Right lobe of liver (tissue), 6 donors: ENCODE results near the gene RBM48. TPM values are rescaled to one million over a fixed set of nuclear protein-coding genes. Genes with fewer than 3 reads are reported as not detected.

Experiments used
- ATAC-seq, 4 donors: fragments of 200-7000 bp; cut with Tn5 transposase; one replicate each; pipeline ENCODE4 v1.9.1; 2020; ENCODE audit warnings: mild to moderate bottlenecking in 4 of 4, moderate library complexity in 4 of 4
- DNase-seq, 3 donors: peaks; one replicate each; pipeline ENCODE4 v3.0.0-alpha.2; 2020
- H3K27ac ChIP-seq, 3 donors: fragments of 200-600 bp; one replicate each; pipeline ENCODE4 v1.8.0; 2022
- H3K27me3 ChIP-seq, 2 donors: fragments of 200-600 bp; one replicate each; pipeline ENCODE4 v1.8.0; 2022
- H3K36me3 ChIP-seq, 4 donors: fragments of 200-600 bp; sonication (generic) in 1 of 4; one replicate each; pipeline versions ENCODE4 v1.5.1 to v1.8.0; 2017 to 2022; ENCODE audit warnings: control low read depth in 1 of 4
- H3K4me1 ChIP-seq, 4 donors: fragments of 200-600 bp; sonication (generic) in 1 of 4; one replicate each; pipeline versions ENCODE4 v1.5.1 to v1.8.0; 2017 to 2022; ENCODE audit warnings: control low read depth in 1 of 4
- H3K4me3 ChIP-seq, 3 donors: fragments of 200-600 bp; one replicate each; pipeline ENCODE4 v1.8.0; 2022
- H3K9me3 ChIP-seq, 4 donors: fragments of 200-600 bp; sonication (generic) in 1 of 4; one replicate each; pipeline versions ENCODE4 v1.5.1 to v1.8.0; 2017 to 2022; ENCODE audit warnings: control low read depth in 1 of 4
- POLR2A ChIP-seq: fragments of 450-650 bp; IDR thresholded peaks from one replicate; pipeline ENCODE4 v1.6.1; 2017; ENCODE audit warnings: antibody characterized with exemption, mild to moderate bottlenecking
- WGBS: methylation state at CpG from one replicate; pipeline ENCODE4 v1.1.6; 2018; ENCODE audit warnings: low coverage, low lambda C conversion rate; ENCODE audit not compliant: insufficient coverage; ENCODE audit errors: missing lambda C conversion rate; 5-methylcytosine and 5-hydroxymethylcytosine counted together
- intact Hi-C, 2 donors: fragments of 100-400 bp; cut with DNase I; formaldehyde crosslinking; loops; one replicate each; pipeline versions ENCODE4 v1.11.2 to v1.14.1; 2022
- total RNA-seq, 6 experiments: library from RNA; depleted of rRNA in 2 of 6; stranded (reverse); fragments of >200 nt in 2 of 6; fragmentation: NEBNext Ultra II Directional in 3 of 6; extraction: Animal tissue kit (Norgen Biotek cat#: 25700) in 3 of 6; gene quantifications; one replicate each; pipeline versions ENCODE4 v1.1.0 to v1.2.4, GENCODE V29; 2016 to 2023
- TF ChIP-seq, protein P1 (sequence below), 4 donors: fragments of 200-600 bp in 3 of 4; fragments of 450-650 bp in 1 of 4; IDR thresholded peaks; one replicate each; pipeline versions ENCODE4 v1.5.1 to v1.8.0; 2016 to 2022; ENCODE audit warnings: antibody characterized with exemption in 4 of 4, mild to moderate bottlenecking in 2 of 4
- donor health status: DM: no; HTN: yes; CAD: no.
- donor health status: DM: no; HTN: no; CAD: no.
- donor health status: DM: no; HTN: no; CAD: no.
- donor health status: DM: no; HTN: yes; CAD: no.
- donor health status: DM: no; HTN: yes; CAD: no.

RBM48 gene
- total RNA-seq, 6 experiments from 2014 or later = 4.2 to 6.9 (median 4.7) TPM

DNA sequence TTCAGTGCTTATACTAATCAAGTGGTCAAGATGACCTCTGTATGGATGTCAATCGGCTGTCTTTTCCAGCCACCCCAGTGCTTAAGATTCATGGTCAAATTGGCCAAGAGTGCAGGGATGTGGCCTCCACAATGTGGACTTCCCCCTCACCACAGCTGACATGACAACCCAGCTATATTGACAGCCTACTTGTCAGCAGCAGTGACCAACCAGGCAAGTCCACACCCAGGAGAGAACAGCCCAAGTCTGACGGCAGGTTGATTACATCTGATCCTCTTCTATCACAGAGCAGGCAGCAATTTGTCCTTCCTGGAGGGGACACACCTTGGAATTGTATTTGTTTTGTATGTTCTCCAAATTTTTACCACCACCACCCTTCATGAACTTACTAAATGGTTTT, 42.6 kb upstream of the RBM48 start:
- Histone ChIP-seq H3K36me3 (peaks cover 0 to 25% (median 4%) of the 10 kb centered on the region in 4 donors), H3K27ac (no peak overlapping the region), H3K4me1 (no peaks in the 10 kb centered on the region), H3K4me3 (no peak overlapping the region), H3K9me3 (no peaks in the 10 kb centered on the region), H3K27me3 (no peaks in the 10 kb centered on the region)
- no peak for DNase-seq
- TF ChIP-seq, protein P1, sequence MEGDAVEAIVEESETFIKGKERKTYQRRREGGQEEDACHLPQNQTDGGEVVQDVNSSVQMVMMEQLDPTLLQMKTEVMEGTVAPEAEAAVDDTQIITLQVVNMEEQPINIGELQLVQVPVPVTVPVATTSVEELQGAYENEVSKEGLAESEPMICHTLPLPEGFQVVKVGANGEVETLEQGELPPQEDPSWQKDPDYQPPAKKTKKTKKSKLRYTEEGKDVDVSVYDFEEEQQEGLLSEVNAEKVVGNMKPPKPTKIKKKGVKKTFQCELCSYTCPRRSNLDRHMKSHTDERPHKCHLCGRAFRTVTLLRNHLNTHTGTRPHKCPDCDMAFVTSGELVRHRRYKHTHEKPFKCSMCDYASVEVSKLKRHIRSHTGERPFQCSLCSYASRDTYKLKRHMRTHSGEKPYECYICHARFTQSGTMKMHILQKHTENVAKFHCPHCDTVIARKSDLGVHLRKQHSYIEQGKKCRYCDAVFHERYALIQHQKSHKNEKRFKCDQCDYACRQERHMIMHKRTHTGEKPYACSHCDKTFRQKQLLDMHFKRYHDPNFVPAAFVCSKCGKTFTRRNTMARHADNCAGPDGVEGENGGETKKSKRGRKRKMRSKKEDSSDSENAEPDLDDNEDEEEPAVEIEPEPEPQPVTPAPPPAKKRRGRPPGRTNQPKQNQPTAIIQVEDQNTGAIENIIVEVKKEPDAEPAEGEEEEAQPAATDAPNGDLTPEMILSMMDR (IDR thresholded peaks at IDR 0.05) = no peak
- TF ChIP-seq POLR2A = no peak
- intact Hi-C loops = no loop called here
- 100% methylated on average over 1 of the region's 2 CpGs for WGBS
- no peak for ATAC-seq

DNA sequence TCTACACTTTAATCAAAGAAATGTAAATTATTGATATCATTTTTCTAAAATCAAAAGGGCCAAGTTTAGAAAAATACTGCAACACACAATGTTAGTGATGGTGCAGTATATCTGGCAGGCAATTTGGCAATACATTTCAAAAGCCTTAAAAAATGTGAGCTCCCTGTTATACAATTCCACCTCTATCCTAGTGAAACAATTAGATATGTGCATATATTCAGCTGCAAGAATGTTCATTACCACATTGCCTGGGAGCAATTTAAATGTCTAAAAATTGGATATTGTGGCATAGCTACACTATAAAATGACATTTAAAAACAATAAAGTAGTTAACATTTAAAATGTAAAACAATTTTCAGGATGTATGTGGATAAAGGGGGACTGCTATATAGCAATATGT, 40.8 kb upstream of the RBM48 start:
- H3K36me3 ChIP-seq = peaks cover 0 to 44% (median 4%) of the 10 kb centered on the region in 4 donors
- intact Hi-C loops = no loop called here

DNA sequence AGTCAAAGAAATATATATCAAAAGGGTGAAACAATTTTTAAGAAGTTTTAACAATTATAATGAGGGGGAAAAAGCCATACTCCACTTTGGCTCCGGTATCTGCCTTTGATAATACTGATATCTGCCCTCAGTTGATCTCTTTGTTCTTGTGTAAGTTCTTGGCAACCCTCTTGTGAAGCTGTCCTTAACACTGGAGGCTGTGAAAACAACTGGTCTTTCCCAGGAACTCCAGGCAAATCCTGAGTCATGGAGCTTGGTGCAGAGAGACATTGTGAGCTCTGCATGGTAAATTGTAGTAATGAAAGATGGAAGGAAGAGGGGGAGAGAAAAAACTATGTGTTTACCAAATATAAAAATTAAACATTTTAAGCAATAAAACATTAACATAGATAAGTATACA, 39.0 kb upstream of the RBM48 start:
- intact Hi-C loops = no loop called here
- peak in 2 of 4 donors; percentile 28 to 87 for ATAC-seq
- TF ChIP-seq, protein P1 (IDR thresholded peaks at IDR 0.05) = no peak
- TF ChIP-seq POLR2A = no peak
- no peaks in the 10 kb centered on the region for H3K4me1 ChIP-seq
- H3K4me3 ChIP-seq = no peak overlapping the region
- H3K27me3 ChIP-seq = no peaks in the 10 kb centered on the region
- no peaks in the 10 kb centered on the region for H3K9me3 ChIP-seq
- peaks cover 0 to 60% (median 4%) of the 10 kb centered on the region in 4 donors for H3K36me3 ChIP-seq
- WGBS = 50% methylated on average over 1 of the region's 1 CpG
- no peak for DNase-seq
- no peak overlapping the region for H3K27ac ChIP-seq

More for the DNA sequence above, 40.8 kb upstream of the RBM48 start:
- no peak for ATAC-seq
- Histone ChIP-seq H3K27me3 (no peaks in the 10 kb centered on the region), H3K27ac (no peak overlapping the region), H3K4me1 (no peaks in the 10 kb centered on the region), H3K9me3 (no peaks in the 10 kb centered on the region), H3K4me3 (no peak overlapping the region)
- DNase-seq = no peak
- TF ChIP-seq POLR2A = no peak
- TF ChIP-seq, protein P1 (IDR thresholded peaks at IDR 0.05) = no peak

DNA sequence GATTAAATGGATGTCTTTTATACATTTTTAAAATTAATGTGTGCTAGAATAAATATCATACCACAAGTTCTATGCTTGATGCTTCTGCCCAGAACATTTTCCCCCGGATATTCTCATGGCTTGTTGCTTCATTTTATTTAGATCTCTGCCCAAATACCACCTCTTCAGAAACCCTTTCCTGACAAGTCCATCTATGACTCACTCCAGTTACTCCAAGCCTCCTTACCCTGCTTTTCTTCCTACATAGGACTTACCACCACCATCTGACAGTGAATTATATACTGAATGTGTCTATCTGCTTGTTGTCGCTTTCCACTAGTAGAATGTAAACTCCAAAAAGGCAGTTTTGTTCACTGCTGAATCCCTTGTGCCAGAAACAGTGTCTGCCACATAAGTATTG, 31.7 kb upstream of the RBM48 start:
- 83% methylated on average over 2 of the region's 2 CpGs for WGBS
- TF ChIP-seq, protein P1 (IDR thresholded peaks at IDR 0.05) = no peak
- TF ChIP-seq POLR2A = no peak
- Histone ChIP-seq H3K4me1 (no peaks in the 10 kb centered on the region), H3K27me3 (no peaks in the 10 kb centered on the region), H3K9me3 (no peaks in the 10 kb centered on the region), H3K27ac (no peak overlapping the region), H3K36me3 (peaks cover 0 to 65% (median 2%) of the 10 kb centered on the region in 4 donors), H3K4me3 (no peak overlapping the region)
- DNase-seq (no peak), ATAC-seq (no peak)
- intact Hi-C loops = no loop called here

DNA sequence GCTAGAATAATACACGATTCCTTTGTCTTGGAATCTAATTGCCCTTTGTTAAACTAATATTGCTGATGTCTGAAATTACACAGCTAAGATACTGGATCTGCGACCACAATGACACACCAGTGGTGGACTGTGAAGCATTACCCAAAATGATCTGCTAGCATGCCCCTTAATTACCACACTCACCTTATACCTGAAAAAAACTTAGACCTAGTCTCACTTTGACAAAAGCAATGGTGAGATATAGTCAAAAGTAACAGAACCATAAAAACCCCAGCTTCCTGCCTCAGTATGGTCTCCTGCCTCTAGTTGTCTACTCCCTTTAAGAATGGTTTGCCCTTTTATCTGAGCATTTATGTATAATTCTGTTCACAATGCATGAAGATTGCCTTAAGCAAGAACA, 30.0 kb upstream of the RBM48 start:
- TF ChIP-seq POLR2A = no peak
- TF ChIP-seq, protein P1 (IDR thresholded peaks at IDR 0.05) = no peak
- intact Hi-C loops = no loop called here
- WGBS = 81% methylated on average over 2 of the region's 2 CpGs
- no peaks in the 10 kb centered on the region for H3K4me1 ChIP-seq
- no peak overlapping the region for H3K4me3 ChIP-seq
- no peaks in the 10 kb centered on the region for H3K27me3 ChIP-seq
- DNase-seq (no peak), ATAC-seq (no peak)
- no peak overlapping the region for H3K27ac ChIP-seq
- H3K9me3 ChIP-seq = no peaks in the 10 kb centered on the region
- H3K36me3 ChIP-seq = peaks cover 0 to 62% (median 2%) of the 10 kb centered on the region in 4 donors
